ENCODE measurements around the gene SMAD2.

DNA sequence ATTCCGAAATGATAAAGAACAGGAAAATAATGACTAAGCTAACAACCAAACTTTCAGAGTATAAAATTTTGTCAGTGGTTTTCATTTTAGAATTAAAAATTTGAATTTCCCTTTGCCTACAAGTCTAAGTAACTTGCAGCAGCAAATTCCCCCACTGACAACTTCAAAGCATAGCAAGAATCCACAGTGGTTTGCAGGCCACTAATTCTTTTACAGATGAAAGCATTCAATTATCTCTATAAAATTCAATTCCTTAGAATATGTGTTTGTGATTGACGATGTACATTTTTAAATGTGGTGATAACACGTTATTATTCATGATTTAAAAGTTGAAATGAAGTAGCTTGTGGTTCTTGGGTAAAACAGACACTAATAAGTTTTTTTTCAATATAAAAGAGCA, 100.6 kb downstream of the SMAD2 start:
- TF ChIP-seq, protein P1, sequence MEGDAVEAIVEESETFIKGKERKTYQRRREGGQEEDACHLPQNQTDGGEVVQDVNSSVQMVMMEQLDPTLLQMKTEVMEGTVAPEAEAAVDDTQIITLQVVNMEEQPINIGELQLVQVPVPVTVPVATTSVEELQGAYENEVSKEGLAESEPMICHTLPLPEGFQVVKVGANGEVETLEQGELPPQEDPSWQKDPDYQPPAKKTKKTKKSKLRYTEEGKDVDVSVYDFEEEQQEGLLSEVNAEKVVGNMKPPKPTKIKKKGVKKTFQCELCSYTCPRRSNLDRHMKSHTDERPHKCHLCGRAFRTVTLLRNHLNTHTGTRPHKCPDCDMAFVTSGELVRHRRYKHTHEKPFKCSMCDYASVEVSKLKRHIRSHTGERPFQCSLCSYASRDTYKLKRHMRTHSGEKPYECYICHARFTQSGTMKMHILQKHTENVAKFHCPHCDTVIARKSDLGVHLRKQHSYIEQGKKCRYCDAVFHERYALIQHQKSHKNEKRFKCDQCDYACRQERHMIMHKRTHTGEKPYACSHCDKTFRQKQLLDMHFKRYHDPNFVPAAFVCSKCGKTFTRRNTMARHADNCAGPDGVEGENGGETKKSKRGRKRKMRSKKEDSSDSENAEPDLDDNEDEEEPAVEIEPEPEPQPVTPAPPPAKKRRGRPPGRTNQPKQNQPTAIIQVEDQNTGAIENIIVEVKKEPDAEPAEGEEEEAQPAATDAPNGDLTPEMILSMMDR (conservative IDR thresholded peaks at IDR 0.05; ENCODE audit: low read depth in 2 of 2) = no peak
- TF ChIP-seq EZH2 (IDR thresholded peaks at IDR 0.05; ENCODE audit: low read depth, unreplicated experiment) (no peak), EZH2phosphoT487 (IDR thresholded peaks at IDR 0.05; ENCODE audit: unreplicated experiment) (no peak), POLR2AphosphoS5 (IDR thresholded peaks at IDR 0.05; ENCODE audit: low read depth) (no peak), CREB1 (CRISPR knock-in tag; IDR thresholded peaks at IDR 0.05; ENCODE audit: low read depth) (no peak), STAT1 (IDR thresholded peaks at IDR 0.05; ENCODE audit: unreplicated experiment) (no peak), ZNF331 (CRISPR knock-in tag; IDR thresholded peaks at IDR 0.05; ENCODE audit: low read depth) (no peak), ZNF114 (CRISPR knock-in tag; IDR thresholded peaks at IDR 0.05) (no peak)
- TF ChIP-seq, protein P2, sequence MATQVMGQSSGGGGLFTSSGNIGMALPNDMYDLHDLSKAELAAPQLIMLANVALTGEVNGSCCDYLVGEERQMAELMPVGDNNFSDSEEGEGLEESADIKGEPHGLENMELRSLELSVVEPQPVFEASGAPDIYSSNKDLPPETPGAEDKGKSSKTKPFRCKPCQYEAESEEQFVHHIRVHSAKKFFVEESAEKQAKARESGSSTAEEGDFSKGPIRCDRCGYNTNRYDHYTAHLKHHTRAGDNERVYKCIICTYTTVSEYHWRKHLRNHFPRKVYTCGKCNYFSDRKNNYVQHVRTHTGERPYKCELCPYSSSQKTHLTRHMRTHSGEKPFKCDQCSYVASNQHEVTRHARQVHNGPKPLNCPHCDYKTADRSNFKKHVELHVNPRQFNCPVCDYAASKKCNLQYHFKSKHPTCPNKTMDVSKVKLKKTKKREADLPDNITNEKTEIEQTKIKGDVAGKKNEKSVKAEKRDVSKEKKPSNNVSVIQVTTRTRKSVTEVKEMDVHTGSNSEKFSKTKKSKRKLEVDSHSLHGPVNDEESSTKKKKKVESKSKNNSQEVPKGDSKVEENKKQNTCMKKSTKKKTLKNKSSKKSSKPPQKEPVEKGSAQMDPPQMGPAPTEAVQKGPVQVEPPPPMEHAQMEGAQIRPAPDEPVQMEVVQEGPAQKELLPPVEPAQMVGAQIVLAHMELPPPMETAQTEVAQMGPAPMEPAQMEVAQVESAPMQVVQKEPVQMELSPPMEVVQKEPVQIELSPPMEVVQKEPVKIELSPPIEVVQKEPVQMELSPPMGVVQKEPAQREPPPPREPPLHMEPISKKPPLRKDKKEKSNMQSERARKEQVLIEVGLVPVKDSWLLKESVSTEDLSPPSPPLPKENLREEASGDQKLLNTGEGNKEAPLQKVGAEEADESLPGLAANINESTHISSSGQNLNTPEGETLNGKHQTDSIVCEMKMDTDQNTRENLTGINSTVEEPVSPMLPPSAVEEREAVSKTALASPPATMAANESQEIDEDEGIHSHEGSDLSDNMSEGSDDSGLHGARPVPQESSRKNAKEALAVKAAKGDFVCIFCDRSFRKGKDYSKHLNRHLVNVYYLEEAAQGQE (IDR thresholded peaks at IDR 0.05; ENCODE audit: unreplicated experiment) = no peak

Measured in GM23338 (cell line).